Measurements from ENCODE around the gene CHMP4A. TPM values are rescaled to one million over a fixed set of nuclear protein-coding genes. Genes with fewer than 3 reads are reported as not detected.

The CHMP4A gene
- total and polyA plus RNA-seq, 2 experiments from 2014 or later: 31.0 to 51.1 TPM

DNA sequence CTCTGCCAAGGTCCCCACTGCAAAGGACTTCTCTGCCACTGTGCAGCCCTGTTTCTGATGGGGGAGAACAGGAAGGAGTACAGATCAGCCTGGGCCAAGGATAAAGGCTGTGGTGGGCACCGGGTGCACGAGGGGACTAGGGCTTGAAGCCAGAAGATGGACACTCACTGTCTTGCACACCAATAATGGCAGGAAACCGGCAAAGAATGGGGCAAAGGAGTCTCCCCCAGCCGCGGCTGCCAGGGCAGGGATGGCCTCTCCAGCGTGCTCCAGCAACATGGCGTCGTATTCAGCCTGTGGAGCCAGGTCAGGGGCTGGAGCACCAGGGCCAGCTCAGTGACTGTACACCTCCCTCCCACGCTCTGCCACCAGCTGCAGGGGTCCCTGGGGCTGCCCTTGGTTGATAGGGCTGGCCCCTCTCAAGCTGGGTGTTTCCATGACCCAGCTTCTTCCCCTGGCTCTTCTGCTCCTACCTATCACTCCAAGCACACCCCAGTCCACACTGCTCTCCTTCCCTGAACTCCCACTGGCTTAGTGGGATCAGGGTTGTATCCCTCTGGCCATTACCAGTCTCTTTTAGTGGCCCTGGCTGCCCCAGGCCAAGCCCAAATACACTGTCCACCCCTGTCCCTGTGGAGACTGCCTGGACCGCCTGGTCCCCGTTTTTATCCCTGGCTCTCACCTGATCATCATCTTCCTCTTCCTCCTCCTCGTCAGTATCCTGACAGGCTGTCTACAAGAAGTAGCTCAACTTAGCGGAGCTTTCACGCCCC is 31.0 kb downstream of the CHMP4A start:
- Histone ChIP-seq H3K4me3 (no peak overlapping the region), H3K4me1 (ENCODE audit: low read depth) (no peaks in the 10 kb centered on the region), H3K36me3 (peaks cover 21% of the 10 kb centered on the region), H3K27ac (no peak overlapping the region), H3K9me3 (ENCODE audit: low read depth) (no peaks in the 10 kb centered on the region), H3K27me3 (no peaks in the 10 kb centered on the region)
- TF ChIP-seq, protein P1, sequence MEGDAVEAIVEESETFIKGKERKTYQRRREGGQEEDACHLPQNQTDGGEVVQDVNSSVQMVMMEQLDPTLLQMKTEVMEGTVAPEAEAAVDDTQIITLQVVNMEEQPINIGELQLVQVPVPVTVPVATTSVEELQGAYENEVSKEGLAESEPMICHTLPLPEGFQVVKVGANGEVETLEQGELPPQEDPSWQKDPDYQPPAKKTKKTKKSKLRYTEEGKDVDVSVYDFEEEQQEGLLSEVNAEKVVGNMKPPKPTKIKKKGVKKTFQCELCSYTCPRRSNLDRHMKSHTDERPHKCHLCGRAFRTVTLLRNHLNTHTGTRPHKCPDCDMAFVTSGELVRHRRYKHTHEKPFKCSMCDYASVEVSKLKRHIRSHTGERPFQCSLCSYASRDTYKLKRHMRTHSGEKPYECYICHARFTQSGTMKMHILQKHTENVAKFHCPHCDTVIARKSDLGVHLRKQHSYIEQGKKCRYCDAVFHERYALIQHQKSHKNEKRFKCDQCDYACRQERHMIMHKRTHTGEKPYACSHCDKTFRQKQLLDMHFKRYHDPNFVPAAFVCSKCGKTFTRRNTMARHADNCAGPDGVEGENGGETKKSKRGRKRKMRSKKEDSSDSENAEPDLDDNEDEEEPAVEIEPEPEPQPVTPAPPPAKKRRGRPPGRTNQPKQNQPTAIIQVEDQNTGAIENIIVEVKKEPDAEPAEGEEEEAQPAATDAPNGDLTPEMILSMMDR (IDR thresholded peaks at IDR 0.05; ENCODE audit: low read depth, low read length): no peak
- no peak for DNase-seq (ENCODE audit: low read depth in 1 of 2, low spot score in 1 of 2)

DNA sequence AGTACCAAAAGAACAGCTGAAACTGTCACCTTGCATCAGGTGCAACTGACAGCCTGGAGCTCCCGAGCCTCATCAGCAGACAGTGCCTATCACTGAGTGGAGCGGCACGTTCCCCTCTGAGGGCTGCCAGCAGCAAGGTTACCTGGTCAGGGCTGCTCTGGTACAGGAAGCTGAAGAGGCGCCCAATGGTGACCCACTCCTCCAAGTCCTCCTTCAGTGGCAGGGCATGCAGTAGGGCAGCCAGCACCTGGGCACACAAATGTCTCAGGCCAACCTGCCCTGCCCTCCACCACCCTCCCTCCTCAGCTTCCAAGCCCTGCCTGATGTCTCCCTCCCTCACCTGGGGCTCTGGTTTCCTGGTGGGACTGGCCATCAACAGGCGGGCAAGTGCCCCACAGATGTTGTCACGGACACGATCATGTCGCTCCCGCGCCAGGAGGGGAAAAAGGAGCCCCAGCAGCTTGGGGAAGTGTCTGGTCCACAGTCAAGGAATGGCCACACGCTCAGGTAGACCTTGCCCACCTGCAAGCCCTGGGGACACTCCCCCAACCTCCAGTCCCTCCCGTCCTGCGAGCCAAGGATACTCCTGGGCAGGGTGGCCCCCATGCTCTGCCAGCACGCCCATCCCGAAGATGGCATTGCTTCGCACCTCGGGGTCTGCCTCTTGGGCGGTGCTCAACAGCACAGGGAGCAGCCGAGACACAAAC is 31.8 kb downstream of the CHMP4A start:
- Histone ChIP-seq H3K4me3 (no peak overlapping the region), H3K27me3 (no peaks in the 10 kb centered on the region), H3K27ac (no peak overlapping the region), H3K36me3 (peaks cover 21% of the 10 kb centered on the region), H3K9me3 (ENCODE audit: low read depth) (no peaks in the 10 kb centered on the region), H3K4me1 (ENCODE audit: low read depth) (no peaks in the 10 kb centered on the region)
- TF ChIP-seq, protein P1 (IDR thresholded peaks at IDR 0.05; ENCODE audit: low read depth, low read length): no peak
- DNase-seq (ENCODE audit: low read depth in 1 of 2, low spot score in 1 of 2): no peak

DNA sequence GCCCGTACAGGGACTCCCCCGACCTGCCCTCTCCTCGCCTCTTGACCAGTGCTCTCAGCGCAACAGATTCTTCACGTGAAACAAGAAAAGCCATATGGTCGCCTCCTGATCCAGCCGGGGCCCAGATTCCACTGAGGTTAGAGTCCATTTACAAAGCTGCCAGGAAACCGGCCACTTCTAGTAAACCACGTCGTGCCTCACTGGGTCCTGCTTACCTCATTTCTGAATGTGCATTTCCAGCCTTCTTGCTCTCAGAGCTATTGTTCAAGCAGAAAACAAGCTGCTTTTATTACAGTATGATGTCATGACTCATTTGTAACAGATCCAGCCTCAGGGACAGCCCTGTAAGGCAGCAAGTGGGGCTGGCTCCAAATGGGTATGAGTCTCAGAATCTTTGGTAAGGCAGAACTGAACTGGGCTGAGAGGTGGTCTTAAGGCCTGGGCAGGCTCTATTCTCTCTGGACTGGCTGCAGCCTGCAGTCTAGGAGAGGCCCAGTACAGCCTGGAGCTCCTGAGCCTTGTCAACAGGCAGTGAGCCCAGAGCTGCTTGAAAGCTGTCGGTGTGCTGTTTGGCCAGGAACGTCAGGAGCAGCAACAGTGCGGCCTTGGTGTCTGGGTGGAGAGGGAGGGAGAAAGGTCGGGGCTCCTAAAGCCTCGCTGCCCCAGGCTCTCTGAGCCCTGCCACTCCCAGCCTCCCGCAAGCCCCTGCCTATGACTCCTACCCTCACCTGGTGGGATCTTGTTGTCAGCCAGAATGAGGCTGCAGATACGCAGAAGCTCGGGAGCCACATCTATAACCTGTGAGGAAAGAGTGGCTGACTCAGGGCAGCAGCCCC is 33.1 kb downstream of the CHMP4A start:
- Histone ChIP-seq H3K4me1 (ENCODE audit: low read depth) (no peaks in the 10 kb centered on the region), H3K27ac (no peak overlapping the region), H3K9me3 (ENCODE audit: low read depth) (no peaks in the 10 kb centered on the region), H3K27me3 (no peaks in the 10 kb centered on the region), H3K36me3 (peaks cover 11% of the 10 kb centered on the region), H3K4me3 (no peak overlapping the region)
- TF ChIP-seq, protein P1 (IDR thresholded peaks at IDR 0.05; ENCODE audit: low read depth, low read length): no peak
- peak in 1 of 2 donors; percentile 56 for DNase-seq (ENCODE audit: low read depth in 1 of 2, low spot score in 1 of 2)

DNA sequence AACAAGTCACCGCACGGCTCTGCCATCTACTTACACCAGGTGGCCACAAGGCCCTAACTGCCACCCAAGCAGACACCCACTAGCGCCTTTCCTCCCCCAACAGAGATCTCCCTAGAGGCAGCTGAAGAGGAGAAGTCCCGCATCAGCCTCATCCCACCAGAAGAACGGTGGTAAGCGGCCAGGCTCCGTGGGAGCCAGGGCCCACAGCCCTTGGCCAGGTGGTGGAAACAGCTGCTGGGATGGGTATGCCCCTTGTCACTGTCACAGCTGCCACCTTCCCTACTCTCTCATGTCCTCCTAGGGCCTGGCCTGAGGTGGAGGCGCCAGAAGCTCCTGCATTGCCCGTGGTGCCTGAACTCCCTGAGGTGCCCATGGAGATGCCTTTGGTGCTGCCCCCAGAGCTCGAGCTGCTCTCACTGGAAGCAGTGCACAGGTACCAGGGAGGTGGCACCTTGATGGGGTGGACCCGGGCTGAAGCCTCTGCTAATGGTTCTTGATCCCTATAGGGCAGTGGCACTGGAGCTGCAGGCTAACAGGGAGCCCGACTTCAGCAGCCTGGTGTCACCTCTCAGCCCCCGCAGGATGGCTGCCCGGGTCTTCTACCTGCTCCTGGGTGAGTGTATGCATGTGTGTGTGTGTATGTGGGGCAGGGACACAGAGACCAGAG is 33.9 kb downstream of the CHMP4A start:
- no peaks in the 10 kb centered on the region for H3K27me3 ChIP-seq
- no peak overlapping the region for H3K27ac ChIP-seq
- H3K36me3 ChIP-seq: peaks cover 11% of the 10 kb centered on the region
- no peak overlapping the region for H3K4me3 ChIP-seq
- no peaks in the 10 kb centered on the region for H3K9me3 ChIP-seq (ENCODE audit: low read depth)
- DNase-seq (ENCODE audit: low read depth in 1 of 2, low spot score in 1 of 2): no peak
- H3K4me1 ChIP-seq (ENCODE audit: low read depth): no peaks in the 10 kb centered on the region
- TF ChIP-seq, protein P1 (IDR thresholded peaks at IDR 0.05; ENCODE audit: low read depth, low read length): no peak
